ENCODE data around the gene CCDC88C. TPM values are rescaled to one million over a fixed set of nuclear protein-coding genes. Genes with fewer than 3 reads are reported as not detected.

Gene CCDC88C
- total and polyA plus RNA-seq, 9 donors: 2.0 to 17.7 (median 3.9) TPM

DNA sequence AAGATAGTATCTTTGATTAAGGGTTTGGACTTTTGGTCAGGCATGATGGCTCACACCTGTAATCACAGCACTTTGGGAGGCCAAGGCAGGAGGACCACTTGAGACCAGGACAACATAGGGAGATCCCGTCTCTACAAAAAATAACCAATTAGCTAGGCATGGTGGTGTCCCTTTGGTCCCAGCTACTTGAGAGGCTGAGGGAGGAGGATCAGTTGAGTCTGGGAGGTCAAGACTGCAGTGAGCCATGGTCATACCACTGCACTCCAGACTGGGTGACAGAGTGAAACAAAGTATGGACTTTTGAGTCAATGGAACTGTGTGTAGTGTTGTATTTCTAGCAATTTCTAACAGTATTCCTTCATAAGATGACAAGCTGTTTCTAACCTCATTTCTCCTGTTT, 38.7 kb upstream of the CCDC88C start:
- Histone ChIP-seq H3K4me3 (no peak overlapping the region), H3K27ac (no peak overlapping the region), H3K4me1 (ENCODE audit: insufficient read depth) (no peaks in the 10 kb centered on the region), H3K36me3 (no peaks in the 10 kb centered on the region), H3K9me3 (no peaks in the 10 kb centered on the region), H3K27me3 (no peaks in the 10 kb centered on the region)
- intact Hi-C loops (cut with DNase I): no loop called here
- TF ChIP-seq, protein P1, sequence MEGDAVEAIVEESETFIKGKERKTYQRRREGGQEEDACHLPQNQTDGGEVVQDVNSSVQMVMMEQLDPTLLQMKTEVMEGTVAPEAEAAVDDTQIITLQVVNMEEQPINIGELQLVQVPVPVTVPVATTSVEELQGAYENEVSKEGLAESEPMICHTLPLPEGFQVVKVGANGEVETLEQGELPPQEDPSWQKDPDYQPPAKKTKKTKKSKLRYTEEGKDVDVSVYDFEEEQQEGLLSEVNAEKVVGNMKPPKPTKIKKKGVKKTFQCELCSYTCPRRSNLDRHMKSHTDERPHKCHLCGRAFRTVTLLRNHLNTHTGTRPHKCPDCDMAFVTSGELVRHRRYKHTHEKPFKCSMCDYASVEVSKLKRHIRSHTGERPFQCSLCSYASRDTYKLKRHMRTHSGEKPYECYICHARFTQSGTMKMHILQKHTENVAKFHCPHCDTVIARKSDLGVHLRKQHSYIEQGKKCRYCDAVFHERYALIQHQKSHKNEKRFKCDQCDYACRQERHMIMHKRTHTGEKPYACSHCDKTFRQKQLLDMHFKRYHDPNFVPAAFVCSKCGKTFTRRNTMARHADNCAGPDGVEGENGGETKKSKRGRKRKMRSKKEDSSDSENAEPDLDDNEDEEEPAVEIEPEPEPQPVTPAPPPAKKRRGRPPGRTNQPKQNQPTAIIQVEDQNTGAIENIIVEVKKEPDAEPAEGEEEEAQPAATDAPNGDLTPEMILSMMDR (IDR thresholded peaks at IDR 0.05): no peak
- TF ChIP-seq POLR2A (IDR thresholded peaks at IDR 0.05) (no peak), EP300 (IDR thresholded peaks at IDR 0.05) (no peak)
- no peak for DNase-seq
- WGBS, 3 donors: 93 to 96% (median 96%) methylated on average over 1 of the region's 1 CpG

DNA sequence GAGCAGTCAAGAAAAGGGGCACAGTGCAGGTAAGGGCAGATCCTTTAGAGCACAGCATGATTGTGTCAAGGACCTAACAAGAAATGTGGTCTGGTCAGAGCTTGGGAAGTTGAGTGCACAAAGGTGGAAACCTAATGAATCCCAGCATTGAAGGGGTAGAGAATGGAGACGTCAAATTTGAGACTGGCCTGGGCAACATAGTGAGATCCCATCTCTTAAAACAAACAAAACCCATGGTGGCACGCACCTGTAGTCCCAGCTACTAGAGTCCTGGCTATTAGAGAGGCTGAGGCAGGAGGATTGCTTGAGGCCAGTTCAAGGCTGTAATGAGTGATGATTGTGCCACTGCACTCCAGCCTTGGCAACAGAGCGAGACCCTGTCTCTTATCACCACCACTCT, 37.0 kb upstream of the CCDC88C start:
- intact Hi-C loops (cut with DNase I): no loop called here
- Histone ChIP-seq H3K27ac (no peak overlapping the region), H3K27me3 (no peaks in the 10 kb centered on the region), H3K9me3 (no peaks in the 10 kb centered on the region), H3K36me3 (no peaks in the 10 kb centered on the region), H3K4me3 (no peak overlapping the region), H3K4me1 (ENCODE audit: insufficient read depth) (no peaks in the 10 kb centered on the region)
- 87 to 99% (median 92%) methylated on average over 3 of the region's 3 CpGs for WGBS, 3 donors
- DNase-seq: no peak
- TF ChIP-seq, protein P1 (IDR thresholded peaks at IDR 0.05): no peak
- TF ChIP-seq POLR2A (IDR thresholded peaks at IDR 0.05) (no peak), EP300 (IDR thresholded peaks at IDR 0.05) (no peak)

DNA sequence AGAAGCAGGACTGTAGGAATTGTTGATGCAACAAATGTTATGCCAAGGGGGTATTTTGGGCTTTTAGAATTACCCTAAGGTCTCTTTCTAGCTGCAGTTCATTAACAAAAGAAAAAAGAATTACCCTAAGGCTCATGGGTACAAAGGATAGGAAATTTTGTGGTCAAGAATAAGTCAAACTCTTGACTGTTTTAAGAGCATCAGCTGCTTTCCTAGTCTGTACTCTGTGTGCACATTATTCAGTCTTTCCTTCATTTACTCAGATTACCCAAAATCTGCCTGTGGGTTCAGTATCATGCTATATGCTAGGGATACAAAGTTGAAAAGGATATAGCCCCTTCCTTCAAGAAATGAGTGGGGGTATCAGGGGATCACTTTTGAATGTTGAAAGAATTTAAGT, 36.5 kb upstream of the CCDC88C start:
- Histone ChIP-seq H3K4me3 (no peak overlapping the region), H3K27ac (no peak overlapping the region), H3K36me3 (no peaks in the 10 kb centered on the region), H3K9me3 (no peaks in the 10 kb centered on the region), H3K4me1 (ENCODE audit: insufficient read depth) (no peaks in the 10 kb centered on the region), H3K27me3 (no peaks in the 10 kb centered on the region)
- intact Hi-C loops (cut with DNase I): no loop called here
- TF ChIP-seq, protein P1 (IDR thresholded peaks at IDR 0.05): no peak
- TF ChIP-seq POLR2A (IDR thresholded peaks at IDR 0.05) (no peak), EP300 (IDR thresholded peaks at IDR 0.05) (no peak)
- DNase-seq: no peak

DNA sequence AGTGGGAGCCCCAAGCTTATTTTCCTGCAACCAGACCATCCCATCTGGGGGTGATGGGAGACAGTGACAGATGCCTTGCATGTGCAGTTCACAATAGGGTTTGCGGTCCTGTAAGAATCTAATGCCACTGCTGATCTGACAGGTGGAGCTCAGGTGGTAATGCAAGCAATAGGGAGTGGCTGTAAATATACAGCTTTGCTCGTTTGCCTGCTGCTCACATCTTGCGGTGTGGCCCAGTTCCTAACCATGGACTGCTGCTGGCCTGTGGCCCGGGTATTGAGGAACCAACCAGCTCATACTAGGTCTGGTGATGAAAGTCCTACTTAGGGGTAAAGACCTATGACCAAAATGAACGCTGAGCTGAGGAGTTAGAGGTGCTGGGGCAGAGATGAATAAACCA, 36.1 kb upstream of the CCDC88C start:
- Histone ChIP-seq H3K27ac (no peak overlapping the region), H3K9me3 (no peaks in the 10 kb centered on the region), H3K27me3 (no peaks in the 10 kb centered on the region), H3K4me1 (ENCODE audit: insufficient read depth) (no peaks in the 10 kb centered on the region), H3K36me3 (no peaks in the 10 kb centered on the region), H3K4me3 (no peak overlapping the region)
- 85 to 88% (median 85%) methylated on average over 5 of the region's 5 CpGs for WGBS, 3 donors
- intact Hi-C loops (cut with DNase I): no loop called here
- TF ChIP-seq, protein P1 (IDR thresholded peaks at IDR 0.05): no peak
- no peak for TF ChIP-seq EP300 (IDR thresholded peaks at IDR 0.05)
- no peak for DNase-seq
